SK-N-SH (cell line): ENCODE measurements around the gene THSD4. TPM values are rescaled to one million over a fixed set of nuclear protein-coding genes. Genes with fewer than 3 reads are reported as not detected.

ENCODE experiments used
- CTCF ChIA-PET: fragments of 300-600, 350-600 bp; formaldehyde crosslinking; extraction: SDS; loops from one replicate; lab custom pipeline; 2021; lab: Yijun Ruan, JAX
- POLR2A ChIA-PET: fragments of 350-600 bp; sonication (Branson Sonifier 250); formaldehyde crosslinking; extraction: SDS; loops from one replicate; lab custom pipeline; 2020; ENCODE audit warnings: antibody characterized with exemption, inconsistent platforms; lab: Yijun Ruan, JAX
- DNase-seq: peaks from one replicate; pipeline ENCODE4 v3.0.0; 2012
- H2AFZ ChIP-seq: fragments of 200-600 bp; sonication (generic); 2 replicates; pipeline ENCODE4 v1.8.1; 2016; ENCODE audit warnings: antibody characterized with exemption, mild to moderate bottlenecking, low read depth
- H3F3A ChIP-seq: fragments of 200-600 bp; sonication (generic); replicated peaks from 2 replicates; pipeline ENCODE3; 2016; ENCODE audit warnings: antibody characterized with exemption, mild to moderate bottlenecking; ENCODE audit not compliant: insufficient read depth
- H3K27ac ChIP-seq, 2 experiments: fragments of 200-500 bp in 1 of 2; fragments of 200-600 bp in 1 of 2; sonication (Bioruptor generic) in 1 of 2; sonication (generic), shearing (Covaris generic) in 1 of 2; 2 replicates each; pipeline versions ENCODE4 v1.5.1 to v1.6.1; 2014 to 2016; ENCODE audit warnings: low read depth in 2 of 2, inconsistent platforms in 1 of 2, low read length in 1 of 2, mild to moderate bottlenecking in 1 of 2, mixed read lengths in 1 of 2
- H3K27me3 ChIP-seq: fragments of 200-600 bp; sonication (generic), shearing (Covaris generic); 2 replicates; pipeline ENCODE4 v1.6.1; 2016; ENCODE audit warnings: mixed run types; ENCODE audit not compliant: insufficient read depth
- H3K36me3 ChIP-seq, 2 experiments: fragments of 200-500 bp in 1 of 2; fragments of 200-600 bp in 1 of 2; sonication (Bioruptor generic) in 1 of 2; sonication (generic) in 1 of 2; replicated peaks in 1 of 2; 2 replicates each; pipeline versions ENCODE3 to v1.5.1; 2014 to 2016; ENCODE audit warnings: low read length in 1 of 2, mild to moderate bottlenecking in 1 of 2; ENCODE audit not compliant: insufficient read depth in 2 of 2, control insufficient read depth in 1 of 2
- H3K4me1 ChIP-seq, 2 experiments: fragments of 200-500 bp in 1 of 2; fragments of 200-600 bp in 1 of 2; sonication (Bioruptor generic) in 1 of 2; sonication (generic), shearing (Covaris generic) in 1 of 2; 2 replicates each; pipeline versions ENCODE4 v1.5.1 to v1.6.1; 2014 to 2016; ENCODE audit warnings: low read depth in 1 of 2, low read length in 1 of 2, mixed run types in 1 of 2; ENCODE audit not compliant: insufficient read depth in 2 of 2, control insufficient read depth in 1 of 2
- H3K4me2 ChIP-seq: fragments of 200-600 bp; sonication (generic), shearing (Covaris generic); 2 replicates; pipeline ENCODE4 v1.6.1; 2017; ENCODE audit warnings: mixed run types
- H3K4me3 ChIP-seq, 2 experiments: fragments of 200-500 bp in 1 of 2; fragments of 200-600 bp in 1 of 2; sonication (Bioruptor generic) in 1 of 2; sonication (generic), shearing (Covaris generic) in 1 of 2; 2 replicates each; pipeline versions ENCODE4 v1.5.1 to v1.8.1; 2014 to 2016; ENCODE audit warnings: low read depth in 2 of 2, inconsistent platforms in 1 of 2, low read length in 1 of 2, mild to moderate bottlenecking in 1 of 2, mixed read lengths in 1 of 2, moderate library complexity in 1 of 2
- H3K79me2 ChIP-seq: fragments of 200-600 bp; sonication (generic); 2 replicates; pipeline ENCODE4 v1.8.1; 2017; ENCODE audit warnings: mild to moderate bottlenecking; ENCODE audit not compliant: insufficient read depth
- H3K9ac ChIP-seq: fragments of 200-600 bp; sonication (generic); 2 replicates; pipeline ENCODE4 v1.6.1; 2017; ENCODE audit warnings: mixed run types
- H3K9me2 ChIP-seq: fragments of 200-600 bp; sonication (generic); 2 replicates; pipeline ENCODE4 v1.6.1; 2017; ENCODE audit warnings: mixed run types
- H3K9me3 ChIP-seq: fragments of 200-600 bp; sonication (generic); 2 replicates; pipeline ENCODE4 v1.6.1; 2017; ENCODE audit warnings: mixed run types, mild to moderate bottlenecking, moderate library complexity
- H4K20me1 ChIP-seq: fragments of 200-600 bp; sonication (generic); 2 replicates; pipeline ENCODE4 v1.6.1; 2017; ENCODE audit warnings: mild to moderate bottlenecking, mixed run types; ENCODE audit not compliant: insufficient read depth
- CHD2 ChIP-seq: fragments of 150-350 bp; IDR thresholded peaks from 2 replicates; pipeline ENCODE4 v1.6.1; 2018; ENCODE audit warnings: low read length; ENCODE audit not compliant: partially characterized antibody
- ELF1 ChIP-seq: IDR thresholded peaks from 2 replicates; pipeline ENCODE4 v1.4.0; 2012
- EZH2phosphoT487 ChIP-seq: fragments of 200-600 bp; sonication (generic); IDR thresholded peaks from 2 replicates; pipeline ENCODE4 v1.6.1; 2017; ENCODE audit warnings: low read depth, mixed run types, mild to moderate bottlenecking, antibody characterized with exemption, moderate library complexity, borderline replicate concordance
- FOSL2 ChIP-seq: IDR thresholded peaks from 2 replicates; pipeline ENCODE4 v1.4.0; 2012; ENCODE audit warnings: low read depth, mild to moderate bottlenecking, moderate library complexity, borderline replicate concordance
- GABPA ChIP-seq: IDR thresholded peaks from 2 replicates; pipeline ENCODE4 v1.4.0; 2012; ENCODE audit warnings: low read depth, mild to moderate bottlenecking
- JUND ChIP-seq: IDR thresholded peaks from 2 replicates; pipeline ENCODE4 v1.4.0; 2012
- MAX ChIP-seq: IDR thresholded peaks from 2 replicates; pipeline ENCODE4 v1.4.0; 2012; ENCODE audit warnings: low read depth
- MEF2A ChIP-seq: IDR thresholded peaks from 2 replicates; pipeline ENCODE4 v1.4.0; 2012; ENCODE audit warnings: low read depth, borderline replicate concordance
- MXI1 ChIP-seq: IDR thresholded peaks from 2 replicates; pipeline ENCODE4 v1.6.1; 2012; ENCODE audit warnings: mild to moderate bottlenecking, low read depth, low read length, improper control_type of control experiment
- RAD21 ChIP-seq: IDR thresholded peaks from 2 replicates; pipeline ENCODE4 v1.6.1; 2012; ENCODE audit warnings: mild to moderate bottlenecking, low read length
- RCOR1 ChIP-seq: fragments of 150-350 bp; IDR thresholded peaks from 2 replicates; pipeline ENCODE4 v1.6.1; 2017; ENCODE audit warnings: antibody characterized with exemption, low read length
- RFX5 ChIP-seq: IDR thresholded peaks from 2 replicates; pipeline ENCODE4 v1.6.1; 2012; ENCODE audit warnings: mild to moderate bottlenecking, improper control_type of control experiment, low read length
- SIN3A ChIP-seq: IDR thresholded peaks from 2 replicates; pipeline ENCODE4 v1.6.1; 2012; ENCODE audit warnings: low read depth, mild to moderate bottlenecking, low read length, moderate library complexity, borderline replicate concordance
- SMC3 ChIP-seq: IDR thresholded peaks from 2 replicates; pipeline ENCODE4 v1.6.1; 2012; ENCODE audit warnings: low read depth, low read length, improper control_type of control experiment
- TAF1 ChIP-seq: IDR thresholded peaks from 2 replicates; pipeline ENCODE4 v1.6.1; 2012; ENCODE audit warnings: low read depth, mild to moderate bottlenecking, low read length, moderate library complexity, borderline replicate concordance
- TCF12 ChIP-seq: IDR thresholded peaks from 2 replicates; pipeline ENCODE4 v1.4.0; 2012
- TEAD4 ChIP-seq: IDR thresholded peaks from 2 replicates; pipeline ENCODE4 v1.4.0; 2012; ENCODE audit warnings: mild to moderate bottlenecking, borderline replicate concordance; ENCODE audit not compliant: insufficient read depth
- WGBS: methylation state at CpG from one replicate; pipeline ENCODE4 v1.1.6; 2017; ENCODE audit warnings: low lambda C conversion rate; 5-methylcytosine and 5-hydroxymethylcytosine counted together
- polyA plus RNA-seq, 3 experiments: library from polyadenylated mRNA; depleted of rRNA; stranded (reverse); fragments of >200 nt; gene quantifications; 2 replicates each; pipeline ENCODE4 v1.2.3, GENCODE V29; 2012
- TF ChIP-seq, protein P1 (sequence below): fragments of 200-600 bp; sonication (generic); IDR thresholded peaks from 2 replicates; pipeline ENCODE4 v1.6.1; 2017; ENCODE audit warnings: antibody characterized with exemption, mild to moderate bottlenecking, moderate library complexity
- TF ChIP-seq, protein P2 (sequence below): IDR thresholded peaks from 2 replicates; pipeline ENCODE4 v1.4.0; 2012; ENCODE audit warnings: low read depth, borderline replicate concordance
- TF ChIP-seq, protein P3 (sequence below): fragments of 150-350 bp; IDR thresholded peaks from 2 replicates; pipeline ENCODE4 v1.6.1; 2017; ENCODE audit warnings: antibody characterized with exemption, low read length, low read depth, borderline replicate concordance

Gene THSD4
- polyA plus RNA-seq, 1 of the 3 experiments (the other 2 are of a cell fraction) = 79.1 TPM

- no peak overlapping the region for H3K4me3 ChIP-seq
- TF ChIP-seq TEAD4 (no peak), SIN3A (no peak), MXI1 (no peak), MAX (no peak), RCOR1 (no peak), FOSL2 (no peak), TCF12 (no peak), RAD21 (no peak), GABPA (no peak), SMC3 (no peak), ELF1 (no peak), TAF1 (no peak), JUND (no peak), MEF2A (no peak), RFX5 (no peak), CHD2 (no peak), EZH2phosphoT487 (no peak)
- TF ChIP-seq, protein P1, sequence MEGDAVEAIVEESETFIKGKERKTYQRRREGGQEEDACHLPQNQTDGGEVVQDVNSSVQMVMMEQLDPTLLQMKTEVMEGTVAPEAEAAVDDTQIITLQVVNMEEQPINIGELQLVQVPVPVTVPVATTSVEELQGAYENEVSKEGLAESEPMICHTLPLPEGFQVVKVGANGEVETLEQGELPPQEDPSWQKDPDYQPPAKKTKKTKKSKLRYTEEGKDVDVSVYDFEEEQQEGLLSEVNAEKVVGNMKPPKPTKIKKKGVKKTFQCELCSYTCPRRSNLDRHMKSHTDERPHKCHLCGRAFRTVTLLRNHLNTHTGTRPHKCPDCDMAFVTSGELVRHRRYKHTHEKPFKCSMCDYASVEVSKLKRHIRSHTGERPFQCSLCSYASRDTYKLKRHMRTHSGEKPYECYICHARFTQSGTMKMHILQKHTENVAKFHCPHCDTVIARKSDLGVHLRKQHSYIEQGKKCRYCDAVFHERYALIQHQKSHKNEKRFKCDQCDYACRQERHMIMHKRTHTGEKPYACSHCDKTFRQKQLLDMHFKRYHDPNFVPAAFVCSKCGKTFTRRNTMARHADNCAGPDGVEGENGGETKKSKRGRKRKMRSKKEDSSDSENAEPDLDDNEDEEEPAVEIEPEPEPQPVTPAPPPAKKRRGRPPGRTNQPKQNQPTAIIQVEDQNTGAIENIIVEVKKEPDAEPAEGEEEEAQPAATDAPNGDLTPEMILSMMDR = no peak
- TF ChIP-seq, protein P2, sequence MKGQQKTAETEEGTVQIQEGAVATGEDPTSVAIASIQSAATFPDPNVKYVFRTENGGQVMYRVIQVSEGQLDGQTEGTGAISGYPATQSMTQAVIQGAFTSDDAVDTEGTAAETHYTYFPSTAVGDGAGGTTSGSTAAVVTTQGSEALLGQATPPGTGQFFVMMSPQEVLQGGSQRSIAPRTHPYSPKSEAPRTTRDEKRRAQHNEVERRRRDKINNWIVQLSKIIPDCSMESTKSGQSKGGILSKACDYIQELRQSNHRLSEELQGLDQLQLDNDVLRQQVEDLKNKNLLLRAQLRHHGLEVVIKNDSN = no peak
- TF ChIP-seq, protein P3, sequence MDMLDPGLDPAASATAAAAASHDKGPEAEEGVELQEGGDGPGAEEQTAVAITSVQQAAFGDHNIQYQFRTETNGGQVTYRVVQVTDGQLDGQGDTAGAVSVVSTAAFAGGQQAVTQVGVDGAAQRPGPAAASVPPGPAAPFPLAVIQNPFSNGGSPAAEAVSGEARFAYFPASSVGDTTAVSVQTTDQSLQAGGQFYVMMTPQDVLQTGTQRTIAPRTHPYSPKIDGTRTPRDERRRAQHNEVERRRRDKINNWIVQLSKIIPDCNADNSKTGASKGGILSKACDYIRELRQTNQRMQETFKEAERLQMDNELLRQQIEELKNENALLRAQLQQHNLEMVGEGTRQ = no peak
- 93% methylated on average over 8 of the region's 8 CpGs for WGBS
- no peak overlapping the region for H3K4me2 ChIP-seq
- no peak for DNase-seq
- ChIA-PET POLR2A (no interaction called here), CTCF (interaction anchor here (4.1 to 5.7 kb wide), 2 partner anchors 11 to 44 kb away, joined by 21 to 26 read pairs; no protein-coding TSS in a partner anchor)
- H3K36me3 ChIP-seq = no peaks in the 10 kb centered on the region
- no peaks in the 10 kb centered on the region for H3K9me2 ChIP-seq
- no peaks in the 10 kb centered on the region for H4K20me1 ChIP-seq
- no peaks in the 10 kb centered on the region for H3K27me3 ChIP-seq
- H3F3A ChIP-seq = peaks cover 6% of the 10 kb centered on the region
- no peak overlapping the region for H3K9ac ChIP-seq
- no peaks in the 10 kb centered on the region for H3K9me3 ChIP-seq
- no peak overlapping the region for H3K27ac ChIP-seq
- H3K79me2 ChIP-seq = no peaks in the 10 kb centered on the region
- H2AFZ ChIP-seq = no peak overlapping the region
- H3K4me1 ChIP-seq = no peaks in the 10 kb centered on the region; a peak in 1 of 4 replicates
These were observed 281.4 kb downstream of the THSD4 start for GRCh38 chr15:71396536-71397125.
